SK-N-SH treated with all-trans-retinoic acid at 6 μM for 48 hours (cell line): Measurements from ENCODE around the gene CDH20.

Source experiments
- ARNTL ChIP-seq: fragments of 450-650 bp; formaldehyde crosslinking; IDR thresholded peaks from 2 replicates; pipeline ENCODE4 v1.5.0; 2020; ENCODE audit warnings: low read depth, mild to moderate bottlenecking, moderate library complexity, borderline replicate concordance
- BACH2 ChIP-seq: fragments of 250-450 bp; sonication (Bioruptor Pico); IDR thresholded peaks from 2 replicates; pipeline ENCODE4 v1.9.0; 2021; ENCODE audit warnings: mild to moderate bottlenecking, borderline replicate concordance
- ESRRG ChIP-seq: fragments of 250-450 bp; sonication (Bioruptor Pico); IDR thresholded peaks from 2 replicates; pipeline ENCODE4 v1.6.1; 2021; ENCODE audit warnings: mild to moderate bottlenecking
- ISL1 ChIP-seq: fragments of 250-450 bp; sonication (Bioruptor Pico); IDR thresholded peaks from 2 replicates; pipeline ENCODE4 v2.1.2; 2022; ENCODE audit warnings: mild to moderate bottlenecking, moderate library complexity
- PATZ1 ChIP-seq: fragments of 250-450 bp; sonication (Bioruptor Pico); IDR thresholded peaks from 2 replicates; pipeline ENCODE4 v1.8.0; 2020; ENCODE audit warnings: mild to moderate bottlenecking, moderate library complexity, borderline replicate concordance
- RARB ChIP-seq: fragments of 250-450 bp; sonication (Bioruptor Pico); IDR thresholded peaks from 2 replicates; pipeline ENCODE4 v1.8.0; 2021; ENCODE audit warnings: mild to moderate bottlenecking, moderate library complexity
- SNAI2 ChIP-seq: fragments of 250-450 bp; sonication (Bioruptor Pico); IDR thresholded peaks from 2 replicates; pipeline ENCODE4 v1.5.0; 2020; ENCODE audit warnings: mild to moderate bottlenecking, moderate library complexity
- TCF4 ChIP-seq: fragments of 250-450 bp; sonication (Bioruptor Pico); IDR thresholded peaks from 2 replicates; pipeline ENCODE4 v1.8.0; 2021; ENCODE audit warnings: mild to moderate bottlenecking, moderate library complexity, borderline replicate concordance
- TOX ChIP-seq: fragments of 250-450 bp; sonication (Bioruptor Pico); IDR thresholded peaks from 2 replicates; pipeline ENCODE4 v1.8.0; 2021; ENCODE audit warnings: mild to moderate bottlenecking, moderate library complexity, borderline replicate concordance
- TSHZ2 ChIP-seq: fragments of 250-450 bp; sonication (Bioruptor Pico); IDR thresholded peaks from 2 replicates; pipeline ENCODE4 v1.5.0; 2020; ENCODE audit warnings: mild to moderate bottlenecking, moderate library complexity
- ZC3H10 ChIP-seq: fragments of 250-450 bp; sonication (Bioruptor Pico); IDR thresholded peaks from 2 replicates; pipeline ENCODE4 v1.5.1; 2021; ENCODE audit warnings: mild to moderate bottlenecking, moderate library complexity
- ZFP30 ChIP-seq: fragments of 450-650 bp; formaldehyde crosslinking; IDR thresholded peaks from 2 replicates; pipeline ENCODE4 v1.5.0; 2022; ENCODE audit warnings: mild to moderate bottlenecking, moderate library complexity
- ZNF565 ChIP-seq: fragments of 450-650 bp; formaldehyde crosslinking; conservative IDR thresholded peaks from 2 replicates; pipeline ENCODE4 v1.5.0; 2020; ENCODE audit warnings: low read depth, mild to moderate bottlenecking, moderate library complexity
- ZNF8 ChIP-seq: fragments of 450-650 bp; formaldehyde crosslinking; IDR thresholded peaks from 2 replicates; pipeline ENCODE4 v1.5.0; 2020; ENCODE audit warnings: mild to moderate bottlenecking, moderate library complexity

DNA sequence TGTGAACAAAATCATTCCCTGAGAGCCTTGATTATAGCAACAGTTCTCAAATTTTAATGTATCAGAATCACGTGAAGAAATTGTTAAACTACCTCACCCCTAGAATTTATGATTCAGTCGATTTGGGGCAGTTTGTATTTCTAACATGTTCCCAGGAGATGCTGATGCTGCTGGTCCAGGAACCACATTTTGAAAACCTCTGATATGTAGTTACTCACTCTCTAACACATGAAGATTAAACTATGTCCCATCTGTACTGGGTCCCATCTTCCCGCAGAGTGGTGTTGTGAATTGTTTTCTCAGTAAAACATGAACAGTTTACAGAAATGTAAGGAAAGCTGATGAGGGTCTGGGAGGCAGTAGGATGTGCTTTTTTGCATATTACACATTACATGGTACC is 223.1 kb downstream of the CDH20 start:
- TF ChIP-seq ZFP30 (CRISPR knock-in tag) (no peak), ARNTL (CRISPR knock-in tag) (no peak), PATZ1 (CRISPR knock-in tag) (no peak), BACH2 (CRISPR knock-in tag) (no peak), ZC3H10 (CRISPR knock-in tag) (no peak), RARB (CRISPR knock-in tag) (no peak), ZNF8 (CRISPR knock-in tag) (no peak), ISL1 (no peak), ZNF565 (CRISPR knock-in tag) (no peak), SNAI2 (CRISPR knock-in tag) (no peak), TSHZ2 (no peak), TCF4 (CRISPR knock-in tag) (no peak), TOX (CRISPR knock-in tag) (no peak), ESRRG (no peak)
